Neural cell (in vitro differentiated cells): ENCODE measurements around the gene CDH4. TPM values are rescaled to one million over a fixed set of nuclear protein-coding genes. Genes with fewer than 3 reads are reported as not detected.

Experiments used
- H2AFZ ChIP-seq: fragments of 200-600, 300-800 bp; sonication (generic), shearing (Covaris generic); 2 replicates; pipeline ENCODE4 v1.6.0; 2014; ENCODE audit warnings: low read depth, mild to moderate bottlenecking, antibody characterized with exemption, low read length, moderate library complexity
- H3F3A ChIP-seq: fragments of 200-600 bp; shearing (Covaris generic); 2 replicates; pipeline ENCODE4 v1.6.1; 2016; ENCODE audit warnings: mild to moderate bottlenecking, moderate library complexity, mixed read lengths, antibody characterized with exemption, low read length; ENCODE audit not compliant: insufficient read depth, poor library complexity, severe bottlenecking
- H3K27ac ChIP-seq: fragments of 200-600, 300-800 bp; sonication (generic), shearing (Covaris generic); 2 replicates; pipeline ENCODE4 v1.5.1; 2014; ENCODE audit warnings: mild to moderate bottlenecking, low read length, moderate library complexity
- H3K27me3 ChIP-seq: fragments of 300-800, 200-600 bp; sonication (generic), shearing (Covaris generic); 2 replicates; pipeline ENCODE4 v1.6.0; 2014; ENCODE audit warnings: mild to moderate bottlenecking, low read depth, low read length, moderate library complexity; ENCODE audit not compliant: insufficient read depth
- H3K36me3 ChIP-seq: fragments of 300-800, 200-600 bp; sonication (generic), shearing (Covaris generic); 2 replicates; pipeline ENCODE4 v1.5.1; 2014; ENCODE audit warnings: mild to moderate bottlenecking, antibody characterized with exemption, low read length, moderate library complexity; ENCODE audit not compliant: insufficient read depth
- H3K4me2 ChIP-seq: fragments of 300-800, 200-600 bp; sonication (generic), shearing (Covaris generic); 2 replicates; pipeline ENCODE4 v1.6.0; 2014; ENCODE audit warnings: mild to moderate bottlenecking, low read length
- H3K4me3 ChIP-seq: fragments of 300-800, 200-600 bp; sonication (generic), shearing (Covaris generic); 2 replicates; pipeline ENCODE4 v1.5.1; 2014; ENCODE audit warnings: mild to moderate bottlenecking, low read length, moderate library complexity
- H3K79me2 ChIP-seq: fragments of 200-600 bp; shearing (Covaris generic); replicated peaks from 2 replicates; pipeline ENCODE4 v1.6.0; 2014; ENCODE audit warnings: mild to moderate bottlenecking, low read length, moderate library complexity; ENCODE audit not compliant: insufficient read depth
- H3K9ac ChIP-seq: fragments of 300-800, 200-600 bp; sonication (generic), shearing (Covaris generic); 2 replicates; pipeline ENCODE4 v1.6.1; 2016; ENCODE audit warnings: mild to moderate bottlenecking, low read length, mixed read lengths
- H3K9me2 ChIP-seq: fragments of 200-600 bp; shearing (Covaris generic); 2 replicates; pipeline ENCODE4 v1.6.1; 2016; ENCODE audit warnings: mild to moderate bottlenecking, low read length, mixed read lengths; ENCODE audit not compliant: insufficient read depth
- H3K9me3 ChIP-seq: fragments of 200-600, 300-800 bp; sonication (generic), shearing (Covaris generic); 2 replicates; pipeline ENCODE4 v1.6.1; 2016; ENCODE audit warnings: mild to moderate bottlenecking, mixed run types, low read length, moderate library complexity, mixed read lengths
- H4K20me1 ChIP-seq: fragments of 200-600 bp; shearing (Covaris generic); 2 replicates; pipeline ENCODE4 v1.6.1; 2016; ENCODE audit warnings: mild to moderate bottlenecking, mixed run types; ENCODE audit not compliant: insufficient read depth
- CTCF ChIP-seq: fragments of 450-650 bp; IDR thresholded peaks from 2 replicates; pipeline ENCODE4 v1.5.1; 2014; ENCODE audit warnings: antibody characterized with exemption, mild to moderate bottlenecking, moderate library complexity; ENCODE audit not compliant: poor library complexity, severe bottlenecking
- EP300 ChIP-seq: fragments of 450-650 bp; conservative IDR thresholded peaks from 2 replicates; pipeline ENCODE4 v1.6.1; 2014; ENCODE audit warnings: antibody characterized with exemption, mild to moderate bottlenecking, moderate library complexity; ENCODE audit not compliant: poor library complexity, severe bottlenecking
- EZH2 ChIP-seq: fragments of 200-600, 300-800 bp; shearing (Covaris generic), sonication (generic); IDR thresholded peaks from 2 replicates; pipeline ENCODE4 v1.6.1; 2014; ENCODE audit warnings: antibody characterized with exemption, low read length, borderline replicate concordance, mild to moderate bottlenecking; ENCODE audit not compliant: insufficient read depth, poor library complexity, severe bottlenecking
- MXI1 ChIP-seq: fragments of 450-650 bp; conservative IDR thresholded peaks from 2 replicates; pipeline ENCODE4 v1.6.1; 2014; ENCODE audit warnings: antibody characterized with exemption, mild to moderate bottlenecking; ENCODE audit not compliant: poor library complexity, severe bottlenecking
- POLR2AphosphoS5 ChIP-seq: IDR thresholded peaks from 2 replicates; pipeline ENCODE4 v1.6.1; 2012
- RAD21 ChIP-seq: fragments of 450-650 bp; conservative IDR thresholded peaks from 2 replicates; pipeline ENCODE4 v1.6.1; 2014; ENCODE audit warnings: antibody characterized with exemption, mild to moderate bottlenecking, moderate library complexity
- REST ChIP-seq: IDR thresholded peaks from 2 replicates; pipeline ENCODE4 v1.6.1; 2012; ENCODE audit warnings: borderline replicate concordance
- SMC3 ChIP-seq: fragments of 450-650 bp; conservative IDR thresholded peaks from 2 replicates; pipeline ENCODE4 v1.6.1; 2014; ENCODE audit warnings: antibody characterized with exemption, mild to moderate bottlenecking, moderate library complexity; ENCODE audit not compliant: poor library complexity
- TAF1 ChIP-seq: IDR thresholded peaks from 2 replicates; pipeline ENCODE4 v1.6.1; 2012; ENCODE audit warnings: low read depth
- polyA plus RNA-seq: library from polyadenylated mRNA; depleted of rRNA; stranded (reverse); fragments of >200 nt; gene quantifications from 2 replicates; pipeline ENCODE4 v1.2.3, GENCODE V29; 2014

Gene CDH4
- polyA plus RNA-seq, 1 donor from 2014 or later, result 24.6 TPM

- Histone ChIP-seq H3K27me3 (no peaks in the 10 kb centered on the region), H4K20me1 (no peaks in the 10 kb centered on the region), H3F3A (no peaks in the 10 kb centered on the region), H3K9ac (no peak overlapping the region), H3K9me3 (peaks cover 9% of the 10 kb centered on the region), H3K4me3 (no peak overlapping the region), H2AFZ (no peak overlapping the region), H3K9me2 (no peaks in the 10 kb centered on the region), H3K27ac (peak overlapping the region; percentile 28), H3K4me2 (no peak overlapping the region), H3K36me3 (no peaks in the 10 kb centered on the region), H3K79me2 (no peaks in the 10 kb centered on the region)
- TF ChIP-seq CTCF, result no peak
- no peak for TF ChIP-seq SMC3
- TF ChIP-seq RAD21, result no peak
- TF ChIP-seq TAF1, result no peak
- no peak for TF ChIP-seq EP300
- no peak for TF ChIP-seq REST
- TF ChIP-seq MXI1, result no peak
- no peak for TF ChIP-seq POLR2AphosphoS5
- TF ChIP-seq EZH2, result no peak
Measured at GRCh38 chr20:61413752-61414151, 161.7 kb downstream of the CDH4 start.

- H4K20me1 ChIP-seq, result no peaks in the 10 kb centered on the region
- H3K27ac ChIP-seq, result peak overlapping the region; percentile 28
- TF ChIP-seq POLR2AphosphoS5, result no peak
- no peak for TF ChIP-seq EP300
- no peak for TF ChIP-seq REST
- TF ChIP-seq MXI1, result no peak
- TF ChIP-seq CTCF, result no peak
- no peak for TF ChIP-seq RAD21
- TF ChIP-seq SMC3, result no peak
- TF ChIP-seq EZH2, result no peak
- TF ChIP-seq TAF1, result no peak
- H3K9me2 ChIP-seq, result no peaks in the 10 kb centered on the region
- no peak overlapping the region for H3K4me2 ChIP-seq
- no peak overlapping the region for H3K4me3 ChIP-seq
- no peaks in the 10 kb centered on the region for H3K79me2 ChIP-seq
- no peak overlapping the region for H3K9ac ChIP-seq
- H3F3A ChIP-seq, result no peaks in the 10 kb centered on the region
- H2AFZ ChIP-seq, result no peak overlapping the region
- H3K9me3 ChIP-seq, result peaks cover 9% of the 10 kb centered on the region
- H3K27me3 ChIP-seq, result no peaks in the 10 kb centered on the region
- H3K36me3 ChIP-seq, result no peaks in the 10 kb centered on the region
Measured at GRCh38 chr20:61414455-61414991, 162.5 kb downstream of the CDH4 start.
